SHP77 (cell line): ENCODE measurements around the gene KRTAP29-1.
"Not testable (repeated sequence)": the region's sequence is repeated elsewhere in the genome, so short reads cannot be mapped to it uniquely, and the experiment has no call there.

Experiments
- DNase-seq, 2 experiments: peaks; one replicate each; lab custom pipeline; 2025; lab: John Stamatoyannopoulos, UW

KRTAP29-1 gene

GRCh38 chr17:41298458-41299135 is 4.1 kb downstream of the KRTAP29-1 start:
- DNase-seq = no peak

- no peak for DNase-seq
Measured at GRCh38 chr17:41296846-41297245, 5.8 kb downstream of the KRTAP29-1 start.

GRCh38 chr17:41294016-41294415 is 8.6 kb downstream of the KRTAP29-1 start:
- no peak for DNase-seq

GRCh38 chr17:41287050-41287449 is 15.6 kb downstream of the KRTAP29-1 start:
- no peak for DNase-seq

GRCh38 chr17:41284546-41284945 is 18.1 kb downstream of the KRTAP29-1 start:
- DNase-seq = no peak

- no peak for DNase-seq
Measured at GRCh38 chr17:41284043-41284442, 18.6 kb downstream of the KRTAP29-1 start.

- DNase-seq = no peak
Measured at GRCh38 chr17:41278176-41278955, 24.3 kb downstream of the KRTAP29-1 start.

- DNase-seq = not testable (repeated sequence)
Measured at GRCh38 chr17:41275648-41276190, 26.9 kb downstream of the KRTAP29-1 start, which contains the start of gene KRTAP9-7. Gene KRTAP9-7 (plus strand): TSS chr17:41275698. CDS start chr17:41275698, 0 bp downstream.

GRCh38 chr17:41271858-41272257 is 30.8 kb downstream of the KRTAP29-1 start:
- no peak for DNase-seq

- not testable (repeated sequence) for DNase-seq
Measured at GRCh38 chr17:41271323-41271722, 31.3 kb downstream of the KRTAP29-1 start.

- DNase-seq = no peak
Measured at GRCh38 chr17:41267711-41268110, 34.9 kb downstream of the KRTAP29-1 start.

- no peak for DNase-seq
Measured at GRCh38 chr17:41265078-41265477, 37.6 kb downstream of the KRTAP29-1 start, which contains the start of gene KRTAP9-6. Gene KRTAP9-6 (plus strand): TSS chr17:41265378. CDS start chr17:41265378, 0 bp downstream.

GRCh38 chr17:41264599-41264998 is 38.1 kb downstream of the KRTAP29-1 start:
- no peak for DNase-seq

- no peak for DNase-seq
Measured at GRCh38 chr17:41263212-41263611, 39.4 kb downstream of the KRTAP29-1 start.

GRCh38 chr17:41258406-41258805 is 44.2 kb downstream of the KRTAP29-1 start:
- no peak for DNase-seq

GRCh38 chr17:41256291-41256685 is 46.4 kb downstream of the KRTAP29-1 start:
- DNase-seq = no peak

GRCh38 chr17:41255381-41256290 is 47.0 kb downstream of the KRTAP29-1 start, which contains the start of gene KRTAP9-9:
Gene KRTAP9-9 (plus strand): TSS chr17:41255384.
- not testable (repeated sequence) for DNase-seq

GRCh38 chr17:41254861-41255260 is 47.8 kb downstream of the KRTAP29-1 start:
- DNase-seq = no peak
